RWPE2 (cell line): ENCODE measurements around the gene DROSHA.
A peak's percentile ranks its signal among the peaks of the same experiment; 100 is the strongest.

Experiments used
- ATAC-seq: fragments of 200-7000 bp; cut with Tn5 transposase; 3 replicates; pipeline ENCODE4 v1.9.1; 2021; ENCODE audit warnings: low read depth
- DNase-seq: peaks from one replicate; pipeline ENCODE4 v3.0.0-alpha.2; 2020; ENCODE audit warnings: low spot score
- H3K27ac ChIP-seq: fragments of 450-650 bp; 2 replicates; pipeline ENCODE4 v1.5.1; 2017; ENCODE audit warnings: mild to moderate bottlenecking; ENCODE audit not compliant: poor library complexity, severe bottlenecking
- H3K27me3 ChIP-seq: fragments of 250-450 bp; sonication (Bioruptor Pico); 2 replicates; pipeline ENCODE4 v1.5.1; 2021; ENCODE audit warnings: mild to moderate bottlenecking, moderate library complexity; ENCODE audit not compliant: insufficient read depth, poor library complexity, severe bottlenecking
- H3K36me3 ChIP-seq: fragments of 250-450 bp; sonication (Bioruptor Pico); 2 replicates; pipeline ENCODE4 v1.5.1; 2020; ENCODE audit warnings: low read depth, mild to moderate bottlenecking, moderate library complexity
- H3K4me1 ChIP-seq: fragments of 250-450 bp; sonication (Bioruptor Pico); 2 replicates; pipeline ENCODE4 v1.5.1; 2021; ENCODE audit warnings: mild to moderate bottlenecking, moderate library complexity; ENCODE audit not compliant: insufficient read depth, poor library complexity, severe bottlenecking
- H3K4me3 ChIP-seq: fragments of 250-450 bp; sonication (Bioruptor Pico); 2 replicates; pipeline ENCODE4 v1.5.1; 2021; ENCODE audit warnings: mild to moderate bottlenecking, moderate library complexity; ENCODE audit not compliant: severe bottlenecking
- H3K9me3 ChIP-seq: fragments of 250-450 bp; sonication (Bioruptor Pico); 2 replicates; pipeline ENCODE4 v1.5.1; 2021; ENCODE audit warnings: mild to moderate bottlenecking, moderate library complexity; ENCODE audit not compliant: severe bottlenecking
- TF ChIP-seq, protein P1 (sequence below): fragments of 450-650 bp; IDR thresholded peaks from one replicate; pipeline ENCODE4 v1.5.1; 2017; ENCODE audit warnings: mild to moderate bottlenecking, moderate library complexity; ENCODE audit not compliant: poor library complexity, severe bottlenecking

DROSHA gene

GRCh38 chr5:31415009-31415923 is 116.6 kb downstream of the DROSHA start:
- ATAC-seq, result no peak
- peaks cover 18% of the 10 kb centered on the region for H3K4me1 ChIP-seq
- TF ChIP-seq, protein P1, sequence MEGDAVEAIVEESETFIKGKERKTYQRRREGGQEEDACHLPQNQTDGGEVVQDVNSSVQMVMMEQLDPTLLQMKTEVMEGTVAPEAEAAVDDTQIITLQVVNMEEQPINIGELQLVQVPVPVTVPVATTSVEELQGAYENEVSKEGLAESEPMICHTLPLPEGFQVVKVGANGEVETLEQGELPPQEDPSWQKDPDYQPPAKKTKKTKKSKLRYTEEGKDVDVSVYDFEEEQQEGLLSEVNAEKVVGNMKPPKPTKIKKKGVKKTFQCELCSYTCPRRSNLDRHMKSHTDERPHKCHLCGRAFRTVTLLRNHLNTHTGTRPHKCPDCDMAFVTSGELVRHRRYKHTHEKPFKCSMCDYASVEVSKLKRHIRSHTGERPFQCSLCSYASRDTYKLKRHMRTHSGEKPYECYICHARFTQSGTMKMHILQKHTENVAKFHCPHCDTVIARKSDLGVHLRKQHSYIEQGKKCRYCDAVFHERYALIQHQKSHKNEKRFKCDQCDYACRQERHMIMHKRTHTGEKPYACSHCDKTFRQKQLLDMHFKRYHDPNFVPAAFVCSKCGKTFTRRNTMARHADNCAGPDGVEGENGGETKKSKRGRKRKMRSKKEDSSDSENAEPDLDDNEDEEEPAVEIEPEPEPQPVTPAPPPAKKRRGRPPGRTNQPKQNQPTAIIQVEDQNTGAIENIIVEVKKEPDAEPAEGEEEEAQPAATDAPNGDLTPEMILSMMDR, result peak; percentile 38
- H3K4me3 ChIP-seq, result no peak overlapping the region
- H3K27ac ChIP-seq, result no peak overlapping the region
- no peaks in the 10 kb centered on the region for H3K9me3 ChIP-seq
- DNase-seq, result no peak
- peaks cover 61% of the 10 kb centered on the region for H3K36me3 ChIP-seq
- no peaks in the 10 kb centered on the region for H3K27me3 ChIP-seq

GRCh38 chr5:31413030-31413812 is 118.7 kb downstream of the DROSHA start:
- no peaks in the 10 kb centered on the region for H3K9me3 ChIP-seq
- DNase-seq (no peak), ATAC-seq (peak; percentile 49)
- H3K27ac ChIP-seq, result peak overlapping the region; percentile 31
- peaks cover 58% of the 10 kb centered on the region for H3K36me3 ChIP-seq
- TF ChIP-seq, protein P1, result no peak
- no peaks in the 10 kb centered on the region for H3K27me3 ChIP-seq
- H3K4me1 ChIP-seq, result peaks cover 38% of the 10 kb centered on the region
- no peak overlapping the region for H3K4me3 ChIP-seq

DNA sequence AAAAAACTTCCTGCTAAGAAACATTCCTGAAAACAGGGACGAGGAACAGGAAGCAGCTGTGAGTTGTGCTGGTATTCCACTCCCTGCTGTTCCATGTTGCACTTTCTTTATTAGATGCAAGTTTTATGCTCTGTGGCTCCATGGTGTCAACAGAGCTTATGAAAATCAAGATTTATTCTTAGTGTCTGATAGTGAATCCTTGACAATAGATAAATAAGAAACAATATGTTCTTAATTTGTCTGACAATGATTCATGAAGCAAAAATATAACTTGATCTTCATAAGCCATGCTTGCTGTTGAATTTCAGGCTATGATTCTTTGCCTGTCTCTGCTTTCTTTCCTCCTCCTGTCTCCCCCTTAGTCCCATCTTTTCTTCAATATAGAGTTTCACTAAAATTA is 119.6 kb downstream of the DROSHA start:
- H3K36me3 ChIP-seq, result peaks cover 62% of the 10 kb centered on the region
- DNase-seq, result no peak

DNA sequence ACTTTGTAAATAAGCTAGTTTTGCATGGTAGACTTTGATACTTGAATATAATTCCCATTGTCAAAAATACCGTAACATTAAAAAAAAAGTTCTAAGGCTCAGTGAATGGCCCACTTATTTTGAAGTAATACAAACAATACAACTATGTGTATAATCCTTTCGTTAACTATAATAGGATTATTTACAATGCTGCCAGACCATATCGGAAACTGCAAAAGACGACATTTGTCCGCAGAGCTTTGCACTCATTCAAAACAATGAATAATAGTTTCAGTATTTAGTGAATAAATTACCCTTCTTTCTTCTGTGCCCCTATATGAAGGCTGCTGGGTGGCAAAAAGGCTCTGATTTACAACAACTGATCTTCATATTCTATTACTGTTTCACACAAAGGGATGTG is 121.8 kb downstream of the DROSHA start:
- no peak for ATAC-seq
- TF ChIP-seq, protein P1, result no peak
- Histone ChIP-seq H3K4me3 (no peak overlapping the region), H3K27me3 (no peaks in the 10 kb centered on the region), H3K27ac (peak overlapping the region; percentile 80), H3K9me3 (no peaks in the 10 kb centered on the region), H3K36me3 (peaks cover 79% of the 10 kb centered on the region), H3K4me1 (peaks cover 44% of the 10 kb centered on the region)
- no peak for DNase-seq

More for the DNA sequence above, 119.6 kb downstream of the DROSHA start:
- Histone ChIP-seq H3K27me3 (no peaks in the 10 kb centered on the region), H3K4me1 (peaks cover 44% of the 10 kb centered on the region), H3K27ac (peak overlapping the region; percentile 31), H3K4me3 (no peak overlapping the region), H3K9me3 (no peaks in the 10 kb centered on the region)
- TF ChIP-seq, protein P1, result no peak
- no peak for ATAC-seq
